ENCODE measurements around the gene PPP1R3E.

Gene PPP1R3E

GRCh38 chr14:23322568-23323517 is 20.2 kb upstream of the PPP1R3E start:
- DNase-seq (ENCODE audit: low read depth, low spot score): no peak

DNA sequence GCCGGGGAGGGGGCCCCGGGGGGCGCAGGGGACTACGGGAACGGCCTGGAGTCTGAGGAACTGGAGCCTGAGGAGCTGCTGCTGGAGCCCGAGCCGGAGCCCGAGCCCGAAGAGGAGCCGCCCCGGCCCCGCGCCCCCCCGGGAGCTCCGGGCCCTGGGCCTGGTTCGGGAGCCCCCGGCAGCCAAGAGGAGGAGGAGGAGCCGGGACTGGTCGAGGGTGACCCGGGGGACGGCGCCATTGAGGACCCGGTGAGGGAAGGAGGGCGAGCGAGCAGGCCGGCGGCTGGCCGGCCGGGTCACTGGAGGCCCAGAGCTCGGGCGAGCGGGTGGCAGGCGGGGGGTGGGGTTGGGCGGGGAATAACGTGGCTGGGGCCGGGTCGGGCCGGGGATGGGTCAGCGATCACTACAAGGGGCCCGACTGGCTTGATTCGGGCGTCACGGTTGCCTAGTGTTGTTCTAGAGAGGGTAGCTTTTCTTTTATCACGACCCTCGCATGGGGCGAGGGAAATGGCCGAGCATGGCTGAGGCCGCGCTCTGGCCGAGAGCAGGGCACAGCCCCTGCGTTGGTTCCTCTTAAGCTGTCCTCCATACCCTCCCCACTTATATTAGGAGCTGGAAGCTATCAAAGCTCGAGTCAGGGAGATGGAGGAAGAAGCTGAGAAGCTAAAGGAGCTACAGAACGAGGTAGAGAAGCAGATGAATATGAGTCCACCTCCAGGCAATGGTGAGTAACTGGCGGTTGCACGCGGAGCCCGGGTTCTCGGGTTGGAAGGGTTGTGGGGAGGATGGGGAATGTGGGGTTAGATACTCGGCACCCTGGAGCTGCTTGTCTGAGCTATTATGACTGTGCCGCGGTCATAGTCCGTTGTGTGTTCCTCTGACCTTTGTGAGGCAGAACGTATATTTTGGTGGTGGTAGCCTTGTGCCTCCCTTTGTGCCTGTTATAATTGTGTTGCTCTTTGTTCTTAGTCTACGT is 19.2 kb upstream of the PPP1R3E start:
- no peak for DNase-seq (ENCODE audit: low read depth, low spot score)

GRCh38 chr14:23320584-23321571 is 18.2 kb upstream of the PPP1R3E start, which contains the start of gene PABPN1:
Gene PABPN1 (plus strand): TSS chr14:23321457. CDS start chr14:23321470, 13 bp downstream.
- DNase-seq (ENCODE audit: low read depth, low spot score): peak; percentile 100

DNA sequence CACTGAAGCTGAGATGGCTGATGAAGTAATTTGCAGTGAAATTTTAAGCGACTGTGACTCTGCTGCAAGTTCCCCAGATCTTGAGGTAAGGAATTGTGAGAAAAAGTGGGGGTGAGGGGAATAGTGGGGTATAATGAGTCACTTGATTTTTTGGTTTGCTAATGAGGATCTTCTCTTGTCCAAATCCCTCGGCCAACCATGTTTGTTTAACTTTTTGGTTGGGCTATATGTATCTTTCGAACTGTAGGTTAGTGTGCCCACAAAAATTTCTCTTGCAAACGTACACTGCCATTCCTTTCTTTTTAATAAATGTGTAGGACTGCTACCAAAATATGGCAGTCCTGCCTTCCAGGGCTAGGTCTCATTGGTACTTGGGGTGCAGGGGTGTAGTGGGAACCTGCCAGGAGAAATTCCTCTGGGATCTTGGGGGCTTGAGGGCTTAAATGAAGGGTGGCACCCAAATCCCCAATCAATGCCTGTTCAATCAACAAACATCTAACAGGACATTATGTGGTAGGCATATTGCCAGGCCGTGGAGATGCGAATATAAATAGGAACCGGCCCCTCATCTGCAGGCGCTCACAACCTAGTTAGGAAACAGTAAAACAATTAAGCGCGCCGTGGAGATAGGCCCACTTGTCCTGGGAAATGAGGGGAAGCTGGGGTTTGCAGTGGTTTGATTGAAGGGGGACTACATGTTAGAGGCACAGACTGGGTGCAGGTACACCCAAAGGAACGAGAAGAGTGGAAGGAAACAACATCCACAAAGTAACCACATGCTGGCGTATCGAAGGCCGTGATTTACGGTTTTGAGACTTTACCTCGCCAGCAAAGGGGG is 17.3 kb upstream of the PPP1R3E start:
- DNase-seq (ENCODE audit: low read depth, low spot score): no peak

DNA sequence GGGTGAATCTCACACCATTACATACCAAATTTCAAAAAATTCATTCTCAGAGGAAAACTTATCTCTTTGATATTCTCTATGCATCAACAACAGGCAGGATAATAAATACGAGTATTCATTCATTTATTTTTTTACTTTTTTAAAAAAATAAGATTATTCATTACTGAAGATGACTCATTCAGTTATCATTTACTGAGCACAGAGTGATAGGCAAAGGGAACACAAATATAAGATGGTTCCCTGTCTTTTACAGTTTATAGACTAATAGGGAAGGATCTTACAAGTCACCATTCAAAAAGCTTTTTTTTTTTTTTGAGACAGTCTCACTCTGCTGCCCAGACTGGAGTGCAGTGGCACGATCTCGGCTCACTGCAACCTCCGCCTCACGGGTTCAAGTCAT is 13.6 kb upstream of the PPP1R3E start:
- no peak for DNase-seq (ENCODE audit: low read depth, low spot score)

GRCh38 chr14:23310546-23310945 is 7.9 kb upstream of the PPP1R3E start:
- no peak for DNase-seq (ENCODE audit: low read depth, low spot score)

- no peak for DNase-seq (ENCODE audit: low read depth, low spot score)
Observed at GRCh38 chr14:23308721-23309445, 6.2 kb upstream of the PPP1R3E start.

- no peak for DNase-seq (ENCODE audit: low read depth, low spot score)
Observed at GRCh38 chr14:23307687-23308644, 5.3 kb upstream of the PPP1R3E start.

- DNase-seq (ENCODE audit: low read depth, low spot score): no peak
Observed at GRCh38 chr14:23307146-23307530, 4.5 kb upstream of the PPP1R3E start.

GRCh38 chr14:23306412-23307145 is 3.9 kb upstream of the PPP1R3E start, which contains the start of gene BCL2L2:
Gene BCL2L2 (plus strand): TSS chr14:23306833. CDS start chr14:23307768, 935 bp downstream.
- no peak for DNase-seq (ENCODE audit: low read depth, low spot score)

- no peak for DNase-seq (ENCODE audit: low read depth, low spot score)
Observed at GRCh38 chr14:23301969-23302289, 730 bp downstream of the PPP1R3E start.

GRCh38 chr14:23301288-23301968 is 1.2 kb downstream of the PPP1R3E start:
- DNase-seq (ENCODE audit: low read depth, low spot score): peak; percentile 98

DNA sequence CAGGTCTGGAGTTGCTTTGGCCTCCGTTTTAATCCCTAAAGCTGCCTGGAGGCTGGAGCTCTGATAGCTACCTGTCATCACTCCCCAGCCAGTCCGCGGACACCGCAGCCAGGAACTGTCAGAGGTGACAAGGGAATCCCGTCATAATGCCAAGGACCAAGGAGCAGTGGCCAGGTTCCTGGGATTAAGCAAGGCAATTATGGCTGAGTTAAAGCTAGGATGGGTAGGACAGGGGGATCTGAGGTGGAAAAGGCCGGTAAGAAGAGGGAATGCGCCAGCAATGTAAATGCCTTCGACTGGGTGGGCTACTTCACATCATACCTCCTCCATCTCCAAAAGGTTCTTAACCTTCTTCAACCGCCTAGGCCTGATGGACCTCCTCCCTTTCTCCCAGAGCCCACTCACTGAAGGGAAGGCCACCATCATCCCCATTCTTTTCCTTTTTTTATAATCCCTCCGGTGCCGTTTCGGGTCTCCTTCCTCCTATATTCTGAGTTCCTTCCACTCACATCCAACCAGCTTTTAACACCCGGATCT is 1.9 kb downstream of the PPP1R3E start:
- no peak for DNase-seq (ENCODE audit: low read depth, low spot score)

- DNase-seq (ENCODE audit: low read depth, low spot score): no peak
Observed at GRCh38 chr14:23299986-23300686, 2.5 kb downstream of the PPP1R3E start.

- DNase-seq (ENCODE audit: low read depth, low spot score): no peak
Observed at GRCh38 chr14:23299211-23299957, 3.3 kb downstream of the PPP1R3E start.
